Measurements from ENCODE around the gene LNX2. TPM values are rescaled to one million over a fixed set of nuclear protein-coding genes. Genes with fewer than 3 reads are reported as not detected.
"Not testable (repeated sequence)": the region's sequence is repeated elsewhere in the genome, so short reads cannot be mapped to it uniquely, and the experiment has no call there.

LNX2 gene
- total and polyA plus RNA-seq, 3 experiments from 2014 or later: 4.4 to 5.0 (median 4.7) TPM

GRCh38 chr13:27635266-27635665 lies 14.9 kb upstream of the LNX2 start:
- Histone ChIP-seq H3K27ac (ENCODE audit: low read depth, low read length) (no peak overlapping the region), H3K4me1 (ENCODE audit: insufficient read depth, low read length) (peaks cover 7% of the 10 kb centered on the region), H3K9me3 (ENCODE audit: low read length) (no peaks in the 10 kb centered on the region), H3K36me3 (ENCODE audit: insufficient read depth, low read length) (peaks cover 3% of the 10 kb centered on the region), H3K27me3 (ENCODE audit: insufficient read depth, low read length, poor library complexity, severe bottlenecking) (no peaks in the 10 kb centered on the region), H3K4me3 (ENCODE audit: low read length) (no peak overlapping the region)
- no peaks in the 10 kb centered on the region for H3K9me3 Mint-ChIP-seq
- POLR2A ChIA-PET: no interaction called here
- DNase-seq: no peak
- H3K4me1 Mint-ChIP-seq: peaks cover 52 to 88% (median 74%) of the 10 kb centered on the region in 3 donors
- CTCF ChIA-PET: interaction anchor here (0.8 kb wide), 1 partner anchor 9 kb away, joined by 3 read pairs; no protein-coding TSS in a partner anchor
- H3K36me3 Mint-ChIP-seq: peaks cover 0 to 37% (median 3%) of the 10 kb centered on the region in 3 donors
- no peaks in the 10 kb centered on the region for H3K27me3 Mint-ChIP-seq
- H3K27ac Mint-ChIP-seq: peak overlapping the region in 1 of 8 donors; percentile 29
- no peak overlapping the region for H3K4me3 Mint-ChIP-seq

GRCh38 chr13:27634791-27635190 lies 14.5 kb upstream of the LNX2 start:
- Mint-ChIP-seq H3K9me3 (no peaks in the 10 kb centered on the region), H3K4me3 (no peak overlapping the region), H3K27ac (peak overlapping the region in 2 of 8 donors; percentile 21 to 66), H3K27me3 (no peaks in the 10 kb centered on the region), H3K4me1 (peaks cover 55 to 86% (median 71%) of the 10 kb centered on the region in 3 donors), H3K36me3 (peaks cover 0 to 37% (median 3%) of the 10 kb centered on the region in 3 donors)
- peaks cover 7% of the 10 kb centered on the region for H3K4me1 ChIP-seq (ENCODE audit: insufficient read depth, low read length)
- peaks cover 3% of the 10 kb centered on the region for H3K36me3 ChIP-seq (ENCODE audit: insufficient read depth, low read length)
- no peaks in the 10 kb centered on the region for H3K27me3 ChIP-seq (ENCODE audit: insufficient read depth, low read length, poor library complexity, severe bottlenecking)
- H3K27ac ChIP-seq (ENCODE audit: low read depth, low read length): no peak overlapping the region
- POLR2A ChIA-PET: no interaction called here
- no peak for DNase-seq
- H3K9me3 ChIP-seq (ENCODE audit: low read length): no peaks in the 10 kb centered on the region
- CTCF ChIA-PET: interaction anchor here (0.8 to 1.4 kb wide), 2 partner anchors 8 to 14 kb away, joined by 3 to 5 read pairs; no protein-coding TSS in a partner anchor
- no peak overlapping the region for H3K4me3 ChIP-seq (ENCODE audit: low read length)

DNA sequence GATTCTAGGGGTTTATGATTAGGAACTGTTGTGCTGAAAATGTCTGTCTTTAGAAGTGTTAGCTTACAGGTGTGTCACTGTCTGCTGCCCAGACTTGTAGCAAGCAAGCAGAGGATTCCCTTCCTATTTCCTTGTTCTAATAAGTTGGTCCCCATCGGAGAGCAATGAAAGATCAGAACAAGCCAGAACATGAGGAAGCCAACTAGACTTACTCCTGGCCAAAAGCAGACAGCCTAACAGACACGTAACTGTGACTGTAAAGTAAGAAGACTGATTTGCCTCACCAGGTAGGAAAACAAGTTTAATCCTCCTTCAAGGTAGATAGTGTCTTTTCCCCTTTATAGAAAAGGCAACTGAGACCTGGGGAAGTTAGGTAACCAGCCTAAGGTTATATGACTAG lies 13.9 kb upstream of the LNX2 start:
- Mint-ChIP-seq H3K4me1 (peaks cover 52 to 81% (median 66%) of the 10 kb centered on the region in 3 donors), H3K27ac (peak overlapping the region in 7 of 8 donors; percentile 10 to 76 (median 52)), H3K36me3 (peaks cover 0 to 37% (median 3%) of the 10 kb centered on the region in 3 donors), H3K9me3 (no peaks in the 10 kb centered on the region), H3K27me3 (no peaks in the 10 kb centered on the region), H3K4me3 (no peak overlapping the region)
- peaks cover 3% of the 10 kb centered on the region for H3K36me3 ChIP-seq (ENCODE audit: insufficient read depth, low read length)
- H3K4me1 ChIP-seq (ENCODE audit: insufficient read depth, low read length): peaks cover 7% of the 10 kb centered on the region
- H3K27me3 ChIP-seq (ENCODE audit: insufficient read depth, low read length, poor library complexity, severe bottlenecking): no peaks in the 10 kb centered on the region
- ChIA-PET CTCF (interaction anchor here (1.4 kb wide), 1 partner anchor 13 kb away, joined by 5 read pairs; no protein-coding TSS in a partner anchor), POLR2A (no interaction called here)
- no peak for DNase-seq
- H3K4me3 ChIP-seq (ENCODE audit: low read length): no peak overlapping the region
- no peak overlapping the region for H3K27ac ChIP-seq (ENCODE audit: low read depth, low read length)
- no peaks in the 10 kb centered on the region for H3K9me3 ChIP-seq (ENCODE audit: low read length)

DNA sequence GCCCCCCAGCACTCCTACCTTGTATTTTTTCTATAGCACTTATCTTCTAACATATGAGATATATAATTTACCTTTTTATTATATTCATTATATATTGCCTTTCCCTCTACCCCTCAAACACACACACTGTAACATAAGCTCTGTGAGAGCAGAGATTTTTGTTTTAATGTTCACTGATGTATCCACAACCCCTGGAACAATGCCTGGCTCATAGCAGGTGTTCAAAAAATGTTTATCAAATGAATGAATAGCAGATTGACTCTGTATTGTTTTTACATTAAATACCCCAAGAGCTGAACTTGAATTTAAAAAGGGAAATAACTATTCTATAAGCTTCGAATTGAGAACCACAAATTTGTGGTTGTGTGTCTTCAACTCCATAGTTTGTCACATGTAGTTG lies 12.3 kb upstream of the LNX2 start:
- no peak overlapping the region for H3K4me3 Mint-ChIP-seq
- H3K9me3 Mint-ChIP-seq: no peaks in the 10 kb centered on the region
- ChIA-PET CTCF (interaction anchor here (1.1 kb wide), 1 partner anchor 12 kb away, joined by 3 read pairs; no protein-coding TSS in a partner anchor), POLR2A (interaction anchor here (2.3 kb wide), 1 partner anchor 12 kb away, joined by 5 read pairs; the partner anchor contains the start of gene LNX2)
- DNase-seq: no peak
- Histone ChIP-seq H3K27ac (ENCODE audit: low read depth, low read length) (no peak overlapping the region), H3K36me3 (ENCODE audit: insufficient read depth, low read length) (peaks cover 3% of the 10 kb centered on the region), H3K4me3 (ENCODE audit: low read length) (no peak overlapping the region), H3K4me1 (ENCODE audit: insufficient read depth, low read length) (peaks cover 7% of the 10 kb centered on the region), H3K27me3 (ENCODE audit: insufficient read depth, low read length, poor library complexity, severe bottlenecking) (no peaks in the 10 kb centered on the region), H3K9me3 (ENCODE audit: low read length) (no peaks in the 10 kb centered on the region)
- H3K36me3 Mint-ChIP-seq: peaks cover 0 to 42% (median 2%) of the 10 kb centered on the region in 3 donors
- H3K27me3 Mint-ChIP-seq: no peaks in the 10 kb centered on the region
- H3K4me1 Mint-ChIP-seq: peaks cover 55 to 81% (median 67%) of the 10 kb centered on the region in 3 donors
- no peak overlapping the region for H3K27ac Mint-ChIP-seq

- H3K4me3 ChIP-seq (ENCODE audit: low read length): no peak overlapping the region
- Mint-ChIP-seq H3K36me3 (peaks cover 0 to 45% (median 2%) of the 10 kb centered on the region in 3 donors), H3K4me3 (no peak overlapping the region), H3K9me3 (no peaks in the 10 kb centered on the region), H3K4me1 (peaks cover 59 to 85% (median 70%) of the 10 kb centered on the region in 3 donors), H3K27ac (peak overlapping the region in 2 of 8 donors; percentile 27 to 49), H3K27me3 (no peaks in the 10 kb centered on the region)
- H3K36me3 ChIP-seq (ENCODE audit: insufficient read depth, low read length): peaks cover 3% of the 10 kb centered on the region
- H3K27me3 ChIP-seq (ENCODE audit: insufficient read depth, low read length, poor library complexity, severe bottlenecking): no peaks in the 10 kb centered on the region
- H3K27ac ChIP-seq (ENCODE audit: low read depth, low read length): no peak overlapping the region
- peaks cover 7% of the 10 kb centered on the region for H3K4me1 ChIP-seq (ENCODE audit: insufficient read depth, low read length)
- ChIA-PET POLR2A (interaction anchor here (2.3 kb wide), 1 partner anchor 12 kb away, joined by 5 read pairs; the partner anchor contains the start of gene LNX2), CTCF (interaction anchor here (1.1 kb wide), 1 partner anchor 11 kb away, joined by 3 read pairs; no protein-coding TSS in a partner anchor)
- H3K9me3 ChIP-seq (ENCODE audit: low read length): no peaks in the 10 kb centered on the region
- DNase-seq: no peak
These were observed 11.9 kb upstream of the LNX2 start for GRCh38 chr13:27632214-27632613.

GRCh38 chr13:27631665-27632064 lies 11.3 kb upstream of the LNX2 start:
- CTCF ChIA-PET: interaction anchor here (1.1 kb wide), 1 partner anchor 11 kb away, joined by 3 read pairs; no protein-coding TSS in a partner anchor
- Mint-ChIP-seq H3K4me3 (no peak overlapping the region), H3K27me3 (no peaks in the 10 kb centered on the region), H3K27ac (peak overlapping the region in 4 of 8 donors; percentile 1 to 49 (median 26)), H3K9me3 (no peaks in the 10 kb centered on the region), H3K4me1 (peaks cover 59 to 85% (median 70%) of the 10 kb centered on the region in 3 donors), H3K36me3 (peaks cover 0 to 47% (median 2%) of the 10 kb centered on the region in 3 donors)
- Histone ChIP-seq H3K4me1 (ENCODE audit: insufficient read depth, low read length) (peaks cover 4% of the 10 kb centered on the region), H3K27ac (ENCODE audit: low read depth, low read length) (no peak overlapping the region), H3K27me3 (ENCODE audit: insufficient read depth, low read length, poor library complexity, severe bottlenecking) (no peaks in the 10 kb centered on the region), H3K9me3 (ENCODE audit: low read length) (no peaks in the 10 kb centered on the region), H3K4me3 (ENCODE audit: low read length) (no peak overlapping the region), H3K36me3 (ENCODE audit: insufficient read depth, low read length) (peaks cover 3% of the 10 kb centered on the region)
- DNase-seq: no peak
- POLR2A ChIA-PET: interaction anchor here (2.3 kb wide), 1 partner anchor 11 kb away, joined by 5 read pairs; the partner anchor contains the start of gene LNX2

DNA sequence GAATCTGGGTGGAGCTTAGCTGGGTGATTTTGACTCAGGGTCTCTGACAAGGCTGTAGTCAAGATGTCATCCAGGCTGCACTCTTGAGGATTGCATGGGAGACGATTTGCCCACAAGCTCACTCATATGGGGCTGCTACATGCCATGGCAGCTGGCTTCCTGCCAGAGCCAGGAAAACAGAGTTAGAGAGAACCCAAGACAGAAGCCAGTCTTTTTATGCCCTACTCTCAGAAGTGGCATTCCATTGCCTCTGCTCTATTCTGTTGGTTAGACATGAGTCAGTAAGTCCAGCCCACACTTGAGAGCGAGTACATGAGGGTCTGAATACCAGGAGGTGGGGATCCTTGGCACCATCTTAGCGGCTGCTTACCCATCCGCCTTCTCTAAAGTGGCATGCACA lies 10.8 kb upstream of the LNX2 start:
- peak overlapping the region in 1 of 8 donors; percentile 44 for H3K27ac Mint-ChIP-seq
- peaks cover 0 to 49% (median 2%) of the 10 kb centered on the region in 3 donors for H3K36me3 Mint-ChIP-seq
- Histone ChIP-seq H3K36me3 (ENCODE audit: insufficient read depth, low read length) (peaks cover 3% of the 10 kb centered on the region), H3K4me3 (ENCODE audit: low read length) (no peak overlapping the region), H3K27me3 (ENCODE audit: insufficient read depth, low read length, poor library complexity, severe bottlenecking) (no peaks in the 10 kb centered on the region), H3K9me3 (ENCODE audit: low read length) (no peaks in the 10 kb centered on the region), H3K4me1 (ENCODE audit: insufficient read depth, low read length) (no peaks in the 10 kb centered on the region), H3K27ac (ENCODE audit: low read depth, low read length) (no peak overlapping the region)
- ChIA-PET POLR2A (interaction anchor here (2.3 kb wide), 1 partner anchor 10 kb away, joined by 5 read pairs; the partner anchor contains the start of gene LNX2), CTCF (interaction anchor here (1.9 kb wide), 1 partner anchor 10 kb away, joined by 4 read pairs; no protein-coding TSS in a partner anchor)
- H3K4me1 Mint-ChIP-seq: peaks cover 57 to 85% (median 70%) of the 10 kb centered on the region in 3 donors
- H3K27me3 Mint-ChIP-seq: no peaks in the 10 kb centered on the region
- no peak for DNase-seq
- H3K4me3 Mint-ChIP-seq: no peak overlapping the region
- H3K9me3 Mint-ChIP-seq: no peaks in the 10 kb centered on the region

GRCh38 chr13:27628766-27629165 lies 8.4 kb upstream of the LNX2 start:
- H3K9me3 ChIP-seq (ENCODE audit: low read length); H3K9me3 Mint-ChIP-seq; H3K27ac ChIP-seq (ENCODE audit: low read depth, low read length); H3K4me1 ChIP-seq (ENCODE audit: insufficient read depth, low read length); H3K27me3 ChIP-seq (ENCODE audit: insufficient read depth, low read length, poor library complexity, severe bottlenecking); H3K4me3 ChIP-seq (ENCODE audit: low read length); POLR2A ChIA-PET; DNase-seq; H3K4me3 Mint-ChIP-seq; H3K27me3 Mint-ChIP-seq; H3K36me3 ChIP-seq (ENCODE audit: insufficient read depth, low read length): not testable (repeated sequence)
- peak overlapping the region in 2 of 8 donors; percentile 19 to 61 for H3K27ac Mint-ChIP-seq
- peaks cover 68 to 90% (median 84%) of the 10 kb centered on the region in 3 donors for H3K4me1 Mint-ChIP-seq
- CTCF ChIA-PET: interaction anchor here (1.2 kb wide), 1 partner anchor 8 kb away, joined by 4 read pairs; the partner anchor contains the start of gene LNX2
- peaks cover 0 to 58% (median 11%) of the 10 kb centered on the region in 3 donors for H3K36me3 Mint-ChIP-seq
